Lower leg skin (tissue), 4 donors: ENCODE results near the gene CACNG8. TPM values are rescaled to one million over a fixed set of nuclear protein-coding genes. Genes with fewer than 3 reads are reported as not detected.

Source experiments
- DNase-seq, 2 donors: peaks; one replicate each; pipeline ENCODE4 v3.0.0-alpha.2; 2019; ENCODE audit warnings: low spot score in 2 of 2
- H3K4me3 ChIP-seq: fragments of 200-600 bp; sonication (generic); 2 replicates; pipeline ENCODE4 v1.5.1; 2017; ENCODE audit warnings: mild to moderate bottlenecking, low read depth; ENCODE audit not compliant: poor library complexity, severe bottlenecking
- POLR2A ChIP-seq, 2 donors: fragments of 450-650 bp; IDR thresholded peaks; one replicate each; pipeline ENCODE4 v1.6.1; 2016 to 2017; ENCODE audit warnings: antibody characterized with exemption in 2 of 2, mild to moderate bottlenecking in 1 of 2, moderate library complexity in 1 of 2
- WGBS, 2 donors: methylation state at CpG; one replicate each; pipeline ENCODE4 v1.1.5; 2018; 5-methylcytosine and 5-hydroxymethylcytosine counted together
- intact Hi-C: fragments of 100-400 bp; cut with DNase I; formaldehyde crosslinking; loops from one replicate; pipeline ENCODE4 v1.15.0; 2023; ENCODE audit warnings: low total_unique reads
- total RNA-seq, 4 donors: library from RNA; depleted of rRNA; stranded (reverse); fragments of >200 nt; gene quantifications; one replicate each; pipeline ENCODE4 v1.1.0, GENCODE V29; 2016
- TF ChIP-seq, protein P1 (sequence below), 3 donors: fragments of 450-650 bp; IDR thresholded peaks; one replicate each; pipeline ENCODE4 v1.5.1; 2016; ENCODE audit warnings: antibody characterized with exemption in 3 of 3, mild to moderate bottlenecking in 3 of 3, moderate library complexity in 2 of 3

The CACNG8 gene
- total RNA-seq, 4 donors from 2014 or later = 0.05 to 0.08 TPM; not detected in 2

DNA sequence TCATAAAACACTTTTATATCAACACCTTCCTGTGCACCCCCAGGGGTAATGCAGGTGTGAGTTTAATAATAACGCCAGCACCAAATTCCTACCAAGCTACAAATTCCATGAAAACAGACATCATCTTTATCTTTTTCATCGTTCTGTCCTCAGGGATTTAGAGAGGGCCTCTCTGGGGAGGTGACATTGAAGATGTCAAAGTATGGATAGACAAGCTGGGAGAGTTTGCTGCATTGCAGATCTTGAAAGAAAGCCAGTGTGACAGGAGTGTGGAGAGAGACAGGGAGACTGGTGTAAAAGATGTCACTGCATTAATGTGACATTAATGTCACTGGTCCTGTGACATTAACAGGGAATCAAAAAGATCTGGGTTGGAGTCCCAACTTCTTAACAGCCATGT lies 38.8 kb downstream of the CACNG8 start:
- no peak for DNase-seq
- no peak for TF ChIP-seq POLR2A (IDR thresholded peaks at IDR 0.05)
- TF ChIP-seq, protein P1, sequence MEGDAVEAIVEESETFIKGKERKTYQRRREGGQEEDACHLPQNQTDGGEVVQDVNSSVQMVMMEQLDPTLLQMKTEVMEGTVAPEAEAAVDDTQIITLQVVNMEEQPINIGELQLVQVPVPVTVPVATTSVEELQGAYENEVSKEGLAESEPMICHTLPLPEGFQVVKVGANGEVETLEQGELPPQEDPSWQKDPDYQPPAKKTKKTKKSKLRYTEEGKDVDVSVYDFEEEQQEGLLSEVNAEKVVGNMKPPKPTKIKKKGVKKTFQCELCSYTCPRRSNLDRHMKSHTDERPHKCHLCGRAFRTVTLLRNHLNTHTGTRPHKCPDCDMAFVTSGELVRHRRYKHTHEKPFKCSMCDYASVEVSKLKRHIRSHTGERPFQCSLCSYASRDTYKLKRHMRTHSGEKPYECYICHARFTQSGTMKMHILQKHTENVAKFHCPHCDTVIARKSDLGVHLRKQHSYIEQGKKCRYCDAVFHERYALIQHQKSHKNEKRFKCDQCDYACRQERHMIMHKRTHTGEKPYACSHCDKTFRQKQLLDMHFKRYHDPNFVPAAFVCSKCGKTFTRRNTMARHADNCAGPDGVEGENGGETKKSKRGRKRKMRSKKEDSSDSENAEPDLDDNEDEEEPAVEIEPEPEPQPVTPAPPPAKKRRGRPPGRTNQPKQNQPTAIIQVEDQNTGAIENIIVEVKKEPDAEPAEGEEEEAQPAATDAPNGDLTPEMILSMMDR (IDR thresholded peaks at IDR 0.05) = no peak
- 49 to 63% methylated on average over 2 of the region's 2 CpGs for WGBS, 2 donors
- intact Hi-C loops = no loop called here
- no peak overlapping the region for H3K4me3 ChIP-seq

DNA sequence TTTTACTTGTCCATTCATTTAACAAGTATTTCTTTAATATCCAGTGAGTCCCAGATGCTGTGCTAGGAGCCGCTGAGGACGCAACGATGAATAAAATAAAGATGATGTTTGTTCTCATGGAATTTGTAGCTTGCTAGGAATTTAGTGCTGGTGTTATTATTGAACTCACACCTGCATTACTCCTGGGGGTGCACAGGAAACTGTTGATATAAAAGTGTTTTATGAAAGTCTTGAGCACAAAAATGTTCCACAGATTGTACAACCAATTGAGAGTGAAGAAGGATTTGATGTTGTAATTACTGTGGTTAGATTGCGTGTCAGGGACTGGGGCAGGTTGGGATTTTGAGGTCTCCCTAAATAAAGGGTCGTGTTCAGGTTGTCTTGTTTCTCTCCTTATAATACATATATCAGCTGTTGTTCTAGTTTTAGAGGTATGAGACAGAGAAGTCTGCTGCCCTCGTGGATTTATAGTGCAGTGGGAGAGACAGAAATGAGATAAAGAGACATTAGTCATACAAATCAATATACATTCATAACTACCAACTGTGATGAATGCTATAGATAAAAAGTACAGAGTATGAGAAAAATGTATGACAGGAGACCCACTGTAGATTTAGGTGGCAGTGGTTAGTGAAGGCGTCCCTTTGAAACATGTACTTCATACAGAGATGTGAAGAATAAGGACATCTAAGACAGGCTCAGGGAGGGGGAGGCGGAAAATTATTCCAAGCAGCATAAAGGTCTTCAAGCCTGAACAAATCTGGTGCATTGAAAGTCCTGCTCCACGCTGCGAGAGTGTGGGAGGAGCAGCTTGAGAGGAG lies 40.0 kb downstream of the CACNG8 start:
- DNase-seq = no peak
- H3K4me3 ChIP-seq = no peak overlapping the region
- 48 to 55% methylated on average over 10 of the region's 10 CpGs for WGBS, 2 donors
- no peak for TF ChIP-seq POLR2A (IDR thresholded peaks at IDR 0.05)
- TF ChIP-seq, protein P1 (IDR thresholded peaks at IDR 0.05) = no peak
- intact Hi-C loops = no loop called here

DNA sequence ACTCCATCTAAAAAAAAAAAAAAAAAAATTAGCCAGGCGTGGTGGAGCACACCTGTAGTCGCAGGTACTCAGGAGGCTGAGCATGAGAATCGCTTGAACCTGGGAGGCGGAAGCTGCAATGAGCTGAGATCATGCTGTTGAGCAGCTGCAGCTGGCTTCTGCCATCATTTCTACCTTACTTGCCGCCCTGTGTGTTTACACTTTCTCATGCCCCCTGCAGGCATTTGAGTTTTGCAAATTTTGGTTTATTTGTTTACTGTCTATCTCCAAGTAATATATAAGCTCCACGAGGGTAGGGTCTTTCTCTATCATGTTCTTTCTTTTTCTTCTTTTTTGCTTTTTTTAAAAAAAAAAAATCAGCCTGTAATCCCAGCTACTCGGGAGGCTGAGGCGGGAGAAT lies 46.7 kb downstream of the CACNG8 start:
- no peak overlapping the region for H3K4me3 ChIP-seq
- no peak for DNase-seq
- 80 to 85% methylated on average over 8 of the region's 8 CpGs for whole genome bisulfite sequencing, 2 donors
- TF ChIP-seq, protein P1 (IDR thresholded peaks at IDR 0.05) = no peak
- no peak for TF ChIP-seq POLR2A (IDR thresholded peaks at IDR 0.05)
- intact Hi-C loops = no loop called here

DNA sequence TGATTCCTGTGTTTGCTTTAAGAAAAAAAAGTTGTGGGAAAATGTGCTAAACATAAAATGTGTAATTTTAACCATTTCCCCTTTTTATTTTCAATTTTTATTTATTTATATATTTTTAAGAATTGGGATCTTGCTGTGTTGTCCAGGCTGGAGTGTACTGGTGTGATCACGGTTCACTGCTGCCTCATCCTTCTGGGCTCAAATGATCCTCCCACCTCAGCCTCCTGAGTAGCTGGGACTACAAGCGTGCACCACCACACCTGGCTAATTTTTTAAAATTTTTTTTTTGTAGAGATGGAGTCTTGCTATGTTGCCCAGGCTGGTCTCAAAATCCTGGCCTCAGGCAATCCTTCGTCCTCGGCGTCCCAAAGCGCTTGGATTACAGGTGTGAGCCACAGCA lies 47.7 kb downstream of the CACNG8 start:
- WGBS, 2 donors = 83 to 87% methylated on average over 6 of the region's 6 CpGs
- no peak for DNase-seq
- H3K4me3 ChIP-seq = no peak overlapping the region
- TF ChIP-seq, protein P1 (IDR thresholded peaks at IDR 0.05) = no peak
- no peak for TF ChIP-seq POLR2A (IDR thresholded peaks at IDR 0.05)
- intact Hi-C loops = loop anchor here (10.0 kb wide), 1 partner anchor 166 kb away; no protein-coding TSS in a partner anchor

DNA sequence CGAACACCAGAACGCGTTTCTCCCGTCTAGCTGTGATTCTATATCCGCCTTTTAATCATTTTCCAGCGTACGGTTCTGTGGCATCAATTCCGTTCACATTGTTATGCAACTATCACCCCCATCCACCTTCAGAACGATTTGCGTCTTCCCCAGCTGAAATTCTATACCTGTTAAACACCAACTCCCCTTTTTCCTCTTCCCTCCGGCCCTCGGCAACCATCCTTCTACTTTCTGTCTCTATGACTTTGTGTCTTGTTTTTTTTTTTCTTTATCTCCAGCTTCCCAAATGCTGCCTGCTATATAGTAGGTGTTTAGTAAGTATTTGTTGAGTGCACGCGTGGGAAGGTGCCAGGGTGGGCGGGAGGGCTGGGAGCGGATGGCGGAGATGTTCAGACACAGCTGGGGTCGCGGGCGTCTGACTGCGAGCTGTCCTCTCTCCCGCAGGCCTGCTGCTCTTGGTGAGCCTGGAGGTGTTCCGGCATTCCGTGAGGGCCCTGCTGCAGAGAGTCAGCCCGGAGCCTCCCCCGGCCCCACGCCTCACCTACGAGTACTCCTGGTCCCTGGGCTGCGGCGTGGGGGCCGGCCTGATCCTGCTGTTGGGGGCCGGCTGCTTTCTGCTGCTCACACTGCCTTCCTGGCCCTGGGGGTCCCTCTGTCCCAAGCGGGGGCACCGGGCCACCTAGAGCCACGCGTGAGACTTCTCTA lies 48.9 kb downstream of the CACNG8 start:
- no peak for DNase-seq
- 27 to 28% methylated on average over 34 to 35 of the region's 36 CpGs for WGBS, 2 donors
- H3K4me3 ChIP-seq = no peak overlapping the region
- intact Hi-C loops = loop anchor here (10.0 kb wide), 1 partner anchor 167 kb away; no protein-coding TSS in a partner anchor
- no peak for TF ChIP-seq POLR2A (IDR thresholded peaks at IDR 0.05)
- TF ChIP-seq, protein P1 (IDR thresholded peaks at IDR 0.05) = no peak
